ENCODE results near the gene PDIA5. TPM values are rescaled to one million over a fixed set of nuclear protein-coding genes. Genes with fewer than 3 reads are reported as not detected.

PDIA5 gene
- total and polyA plus RNA-seq, 4 donors: 36.8 to 94.6 (median 63.3) TPM

GRCh38 chr3:123129092-123129491, 62.3 kb downstream of the PDIA5 start:
- Histone ChIP-seq H3K27ac (ENCODE audit: low read depth in 1 of 2, low read length in 2 of 2) (peak overlapping the region; percentile 56 to 82), H3K9me3 (ENCODE audit: control insufficient read depth in 4 of 4, low read length in 3 of 4) (no peaks in the 10 kb centered on the region), H3K27me3 (ENCODE audit: control insufficient read depth in 4 of 4, insufficient read depth in 4 of 4, low read length in 3 of 4) (no peaks in the 10 kb centered on the region), H3K4me3 (ENCODE audit: low read depth in 1 of 3, low read length in 3 of 3) (no peak overlapping the region), H3K36me3 (ENCODE audit: control insufficient read depth in 4 of 4, insufficient read depth in 3 of 4, low read depth in 1 of 4, low read length in 3 of 4) (peaks cover 4 to 55% (median 36%) of the 10 kb centered on the region in 4 donors), H3K9ac (ENCODE audit: low read depth in 1 of 2, low read length in 2 of 2) (no peak overlapping the region), H3K4me1 (ENCODE audit: control insufficient read depth in 4 of 4, insufficient read depth in 4 of 4, low read length in 3 of 4) (peaks cover 4 to 28% (median 21%) of the 10 kb centered on the region in 4 donors)
- TF ChIP-seq JUND (IDR thresholded peaks at IDR 0.05) (peak in 1 of 2 donors; percentile 64), HNF4A (conservative IDR thresholded peaks at IDR 0.05) (no peak)
- no peak for DNase-seq (ENCODE audit: low spot score)
- WGBS: 94% methylated on average over 3 of the region's 3 CpGs

- WGBS: 62% methylated on average over 7 of the region's 7 CpGs
- H3K9ac ChIP-seq (ENCODE audit: low read depth in 1 of 2, low read length in 2 of 2): no peak overlapping the region
- H3K9me3 ChIP-seq (ENCODE audit: control insufficient read depth in 4 of 4, low read length in 3 of 4): no peaks in the 10 kb centered on the region
- H3K4me3 ChIP-seq (ENCODE audit: low read depth in 1 of 3, low read length in 3 of 3): no peak overlapping the region
- TF ChIP-seq RXRA (IDR thresholded peaks at IDR 0.05) (peak; percentile 17 to 48), SP1 (IDR thresholded peaks at IDR 0.05) (no peak)
- H3K4me1 ChIP-seq (ENCODE audit: control insufficient read depth in 4 of 4, insufficient read depth in 4 of 4, low read length in 3 of 4): peaks cover 4 to 28% (median 21%) of the 10 kb centered on the region in 4 donors
- H3K27ac ChIP-seq (ENCODE audit: low read depth in 1 of 2, low read length in 2 of 2): peak overlapping the region; percentile 56 to 82
- peaks cover 1 to 55% (median 37%) of the 10 kb centered on the region in 4 donors for H3K36me3 ChIP-seq (ENCODE audit: control insufficient read depth in 4 of 4, insufficient read depth in 3 of 4, low read depth in 1 of 4, low read length in 3 of 4)
- no peaks in the 10 kb centered on the region for H3K27me3 ChIP-seq (ENCODE audit: control insufficient read depth in 4 of 4, insufficient read depth in 4 of 4, low read length in 3 of 4)
- no peak for DNase-seq (ENCODE audit: low spot score)
These were observed 62.7 kb downstream of the PDIA5 start for GRCh38 chr3:123129532-123129931.

GRCh38 chr3:123130079-123130750, 63.4 kb downstream of the PDIA5 start:
- Histone ChIP-seq H3K27me3 (ENCODE audit: control insufficient read depth in 4 of 4, insufficient read depth in 4 of 4, low read length in 3 of 4) (no peaks in the 10 kb centered on the region), H3K4me1 (ENCODE audit: control insufficient read depth in 4 of 4, insufficient read depth in 4 of 4, low read length in 3 of 4) (peaks cover 4 to 28% (median 21%) of the 10 kb centered on the region in 4 donors), H3K27ac (ENCODE audit: low read depth in 1 of 2, low read length in 2 of 2) (peak overlapping the region; percentile 56 to 82), H3K9me3 (ENCODE audit: control insufficient read depth in 4 of 4, low read length in 3 of 4) (no peaks in the 10 kb centered on the region), H3K4me3 (ENCODE audit: low read depth in 1 of 3, low read length in 3 of 3) (no peak overlapping the region), H3K9ac (ENCODE audit: low read depth in 1 of 2, low read length in 2 of 2) (no peak overlapping the region), H3K36me3 (ENCODE audit: control insufficient read depth in 4 of 4, insufficient read depth in 3 of 4, low read depth in 1 of 4, low read length in 3 of 4) (peaks cover 1 to 50% (median 31%) of the 10 kb centered on the region in 4 donors)
- TF ChIP-seq HNF4G (IDR thresholded peaks at IDR 0.05): peak; percentile 77
- no peak for TF ChIP-seq TAF1 (conservative IDR thresholded peaks at IDR 0.05)
- no peak for TF ChIP-seq NR2F2 (IDR thresholded peaks at IDR 0.05)
- no peak for TF ChIP-seq GABPA (IDR thresholded peaks at IDR 0.05 in 1 of 2, conservative IDR thresholded peaks at IDR 0.05 in 1 of 2)
- TF ChIP-seq FOXA1 (IDR thresholded peaks at IDR 0.05): no peak
- peak in 1 of 2 donors; percentile 17 for TF ChIP-seq RAD21 (IDR thresholded peaks at IDR 0.05)
- no peak for TF ChIP-seq YY1 (IDR thresholded peaks at IDR 0.05)
- TF ChIP-seq RXRA (IDR thresholded peaks at IDR 0.05): peak; percentile 48 to 56
- TF ChIP-seq CTCF (IDR thresholded peaks at IDR 0.05; ENCODE audit: low read depth, low read length, missing input control): no peak
- TF ChIP-seq MAX (IDR thresholded peaks at IDR 0.05): no peak
- peak; percentile 70 for TF ChIP-seq SP1 (IDR thresholded peaks at IDR 0.05)
- peak; percentile 82 to 83 for TF ChIP-seq HNF4A (conservative IDR thresholded peaks at IDR 0.05)
- peak; percentile 22 for TF ChIP-seq REST (IDR thresholded peaks at IDR 0.05)
- peak; percentile 59 for DNase-seq (ENCODE audit: low spot score)
- 40% methylated on average over 12 of the region's 12 CpGs for WGBS
